GM21528 (cell line): ENCODE data around the gene ANKRD60.

Experiments used
- ATAC-seq: cut with Tn5 transposase; IDR thresholded peaks from one replicate; pipeline ENCODE4 v1.9.1; 2021; ENCODE audit warnings: mild to moderate bottlenecking, moderate library complexity; ENCODE audit not compliant: unreplicated experiment, low FRiP score

ANKRD60 gene, protein sequence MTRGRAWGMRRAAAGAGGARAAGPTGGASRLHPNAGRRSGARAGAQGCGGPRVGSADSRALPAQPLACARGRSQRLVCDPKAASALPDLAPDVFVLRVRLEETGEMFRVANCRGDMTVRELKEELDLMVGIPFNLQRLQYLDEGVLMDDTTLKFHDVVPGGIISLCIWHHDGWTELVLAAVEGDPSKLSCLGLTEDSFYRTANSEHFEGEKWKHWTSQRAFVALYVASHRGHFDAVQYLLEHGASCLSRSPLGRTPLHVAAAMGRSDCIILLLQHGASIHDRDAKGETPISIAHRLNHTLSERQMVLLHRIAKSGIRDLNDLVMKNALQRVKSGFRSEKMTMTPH

DNA sequence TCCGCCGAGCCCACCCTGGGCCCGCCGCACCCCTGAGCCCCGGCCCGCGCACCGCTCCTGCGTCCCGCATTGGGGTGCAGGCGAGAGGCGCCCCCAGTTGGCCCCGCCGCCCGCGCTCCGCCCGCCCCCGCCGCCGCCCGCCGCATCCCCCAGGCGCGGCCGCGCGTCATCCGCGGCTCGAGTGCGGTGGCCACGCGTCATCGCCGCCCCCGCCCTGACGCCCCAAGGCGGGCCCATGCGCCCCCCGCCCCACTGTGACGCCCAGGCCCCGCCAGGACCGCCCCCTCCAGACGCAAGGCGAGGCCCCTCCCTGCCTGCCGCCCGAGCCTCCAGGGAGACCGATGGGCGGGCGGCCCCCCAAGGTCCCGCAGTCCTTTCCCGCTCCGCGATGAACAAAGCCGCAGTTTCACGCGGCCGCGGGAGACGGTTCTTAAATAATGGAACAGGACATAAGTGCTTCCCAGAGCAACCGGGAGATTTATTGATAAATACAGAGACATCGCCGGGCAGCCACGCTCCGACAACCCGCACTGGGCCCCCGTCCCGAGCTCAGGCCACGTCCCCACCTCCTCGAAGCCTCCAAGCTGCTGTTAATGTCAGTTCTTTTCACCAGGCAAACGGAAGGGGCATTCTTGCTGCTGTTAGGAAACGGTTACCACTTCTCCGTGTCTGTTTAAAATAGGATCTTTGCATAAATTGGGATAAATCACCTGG, at the start of gene ANKRD60:
Gene ANKRD60 (minus strand): TSS at position 170 of the 714 bp plus-strand sequence. CDS start 0 bp downstream, at position 170.
- ATAC-seq, result no peak

DNA sequence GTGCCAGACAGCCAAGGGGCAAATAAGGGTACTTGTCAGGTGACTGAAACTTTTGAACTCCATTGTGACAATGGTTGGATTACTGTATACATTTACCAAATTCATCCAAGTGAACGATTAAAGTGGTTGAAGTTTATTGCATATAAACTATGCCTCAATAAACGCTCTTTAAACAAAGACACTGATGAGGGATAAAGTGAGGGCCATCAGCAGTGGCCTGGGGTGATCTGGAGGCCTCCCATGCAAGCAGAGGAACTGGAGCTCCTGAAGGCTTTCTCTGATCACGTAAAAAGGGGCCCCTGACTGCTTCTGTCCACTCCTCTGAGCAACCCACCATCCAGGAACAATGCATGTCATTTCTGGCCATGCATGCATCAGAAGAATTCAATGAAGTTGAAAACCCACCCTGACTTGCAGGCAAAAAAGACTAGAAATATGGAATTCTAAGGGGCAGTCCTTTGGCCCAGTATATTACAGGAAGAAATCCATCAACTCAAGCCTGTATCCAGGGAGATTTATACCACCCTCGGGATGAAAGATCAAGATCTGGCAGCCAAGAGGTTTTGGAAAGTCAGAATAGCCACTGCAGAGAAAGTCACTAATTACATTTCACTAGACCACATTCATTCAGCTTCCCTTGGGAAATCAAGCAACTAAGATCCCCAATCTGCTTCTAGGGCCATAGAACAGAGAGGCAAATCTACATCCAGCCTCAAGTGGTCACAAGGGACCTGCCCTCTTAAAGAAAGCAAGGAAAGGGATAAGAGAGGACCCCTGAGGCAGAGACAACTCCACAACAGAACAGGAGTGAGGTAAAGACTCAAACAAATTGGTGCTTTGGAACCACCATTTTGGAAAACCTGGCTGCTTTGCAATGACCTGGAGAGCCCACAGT, 49.4 kb upstream of the ANKRD60 start:
- ATAC-seq, result no peak

DNA sequence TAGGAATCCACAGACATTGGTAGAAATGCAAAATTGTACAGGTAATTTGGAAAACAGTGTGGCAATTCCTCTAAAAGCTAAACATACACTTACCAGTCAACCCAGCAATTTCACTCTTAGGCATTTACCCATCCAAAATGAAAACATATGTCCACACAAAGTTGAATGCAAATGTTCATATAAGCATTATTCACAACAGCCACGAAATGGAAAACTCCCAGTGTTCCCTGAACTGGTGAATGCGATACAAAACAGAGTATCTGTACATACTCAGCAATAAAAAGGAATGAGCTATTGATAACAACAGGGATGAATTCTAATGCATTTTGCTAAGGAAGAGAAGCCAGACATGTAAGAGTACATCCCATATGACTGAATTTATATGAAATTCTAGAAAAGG, 48.7 kb upstream of the ANKRD60 start:
- ATAC-seq, result no peak

DNA sequence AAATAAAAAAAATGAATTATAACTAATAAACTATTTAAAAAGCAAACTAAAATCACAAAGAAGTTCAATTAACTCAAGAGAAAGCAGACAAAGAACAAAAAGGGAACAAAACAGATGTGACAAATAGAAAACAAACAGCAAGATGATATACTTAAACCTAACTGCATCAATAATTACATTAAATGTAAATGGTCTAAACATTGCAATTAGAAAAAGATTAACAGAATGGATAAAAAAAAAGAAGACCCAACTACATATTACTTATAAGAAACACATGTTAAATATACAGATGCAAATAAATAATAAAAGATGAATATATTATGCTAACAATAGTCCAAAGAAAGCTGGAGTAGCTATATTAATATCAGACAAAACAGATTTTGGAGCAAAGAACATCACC, 45.9 kb upstream of the ANKRD60 start:
- ATAC-seq, result no peak

DNA sequence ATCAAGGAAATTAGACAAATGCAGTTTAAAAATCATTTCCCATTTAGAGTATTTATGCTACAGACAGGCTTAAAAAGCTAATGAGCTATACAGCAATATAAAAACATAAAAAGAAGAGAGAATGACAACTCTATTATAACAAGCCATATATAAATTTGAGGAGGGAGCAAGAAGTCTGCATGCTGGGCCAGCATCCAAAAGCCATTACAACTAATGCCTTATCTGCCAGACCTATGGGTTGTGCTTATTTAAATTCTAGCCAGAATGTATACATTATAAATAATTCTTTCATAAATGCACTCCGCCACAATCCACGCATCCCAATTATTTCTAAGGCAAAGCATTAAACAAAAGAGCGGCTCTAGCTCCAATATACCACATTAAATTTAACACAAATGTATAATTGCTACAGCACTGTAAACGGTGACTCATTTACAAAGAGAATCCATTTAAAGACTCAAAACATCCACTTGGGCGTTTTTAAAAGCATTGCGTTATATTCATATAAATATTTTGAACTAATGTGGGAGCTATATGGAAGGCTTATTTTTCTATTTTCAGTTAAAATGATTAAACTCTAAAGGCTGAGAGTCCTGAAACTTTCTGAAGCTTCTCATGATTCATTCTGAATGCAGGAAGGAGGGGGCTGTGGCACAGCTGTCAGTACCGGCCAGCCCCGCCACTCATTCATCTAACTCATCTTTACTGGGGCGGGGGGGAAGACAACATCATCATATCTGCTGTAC, 43.3 kb upstream of the ANKRD60 start:
- ATAC-seq, result no peak

DNA sequence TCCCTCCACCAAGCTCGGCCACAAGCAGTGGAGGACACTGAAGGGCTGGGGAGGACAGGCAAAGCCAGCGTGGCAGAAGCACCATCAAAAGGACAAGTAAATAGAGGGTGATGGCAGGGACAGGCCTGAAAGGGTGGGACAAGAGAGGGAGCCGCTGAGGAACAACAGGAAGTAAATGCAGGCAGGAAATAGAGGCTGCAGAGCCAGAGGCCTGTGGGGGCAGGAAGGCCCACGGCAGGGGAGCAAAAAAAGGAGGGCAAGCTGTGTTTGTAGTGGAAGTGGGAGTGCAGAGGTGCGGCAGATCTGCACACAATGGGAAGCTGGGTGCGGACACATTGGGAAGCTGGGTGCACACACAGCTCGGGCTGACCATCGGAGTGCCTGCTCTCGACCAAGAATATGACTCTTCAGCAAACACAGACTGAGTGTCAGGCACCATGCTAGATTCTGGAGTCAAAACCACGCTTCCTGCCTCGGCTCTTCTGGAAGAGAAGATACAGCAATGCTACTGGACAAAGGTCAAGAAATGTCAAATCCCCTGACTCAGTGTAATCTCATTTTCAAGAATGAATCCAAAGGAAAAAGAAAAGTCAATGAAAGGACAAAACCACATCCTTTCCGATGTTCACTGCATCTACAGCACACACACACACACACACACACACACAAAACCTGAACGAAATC, 40.6 kb upstream of the ANKRD60 start:
- ATAC-seq, result no peak

DNA sequence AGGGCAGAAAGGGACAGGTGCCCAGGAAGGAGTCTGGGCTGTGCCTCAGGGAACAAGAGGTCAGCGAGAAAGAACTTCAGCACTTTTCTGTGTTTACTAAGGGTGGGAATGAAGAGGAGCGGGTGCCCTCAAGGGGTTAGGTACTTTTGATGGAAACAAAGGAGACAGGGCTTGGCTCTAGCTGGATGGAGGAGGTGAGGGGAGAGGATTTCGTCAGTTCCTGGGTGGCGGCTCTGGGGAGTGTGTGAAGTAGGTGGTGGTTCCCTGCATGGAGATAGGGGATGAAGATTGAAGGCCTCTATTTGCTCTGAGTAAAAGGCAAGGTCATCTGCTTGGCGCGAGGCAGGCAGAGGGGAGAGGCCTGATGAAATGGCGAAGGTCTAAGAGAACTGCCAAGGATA, 40.0 kb upstream of the ANKRD60 start:
- no peak for ATAC-seq

DNA sequence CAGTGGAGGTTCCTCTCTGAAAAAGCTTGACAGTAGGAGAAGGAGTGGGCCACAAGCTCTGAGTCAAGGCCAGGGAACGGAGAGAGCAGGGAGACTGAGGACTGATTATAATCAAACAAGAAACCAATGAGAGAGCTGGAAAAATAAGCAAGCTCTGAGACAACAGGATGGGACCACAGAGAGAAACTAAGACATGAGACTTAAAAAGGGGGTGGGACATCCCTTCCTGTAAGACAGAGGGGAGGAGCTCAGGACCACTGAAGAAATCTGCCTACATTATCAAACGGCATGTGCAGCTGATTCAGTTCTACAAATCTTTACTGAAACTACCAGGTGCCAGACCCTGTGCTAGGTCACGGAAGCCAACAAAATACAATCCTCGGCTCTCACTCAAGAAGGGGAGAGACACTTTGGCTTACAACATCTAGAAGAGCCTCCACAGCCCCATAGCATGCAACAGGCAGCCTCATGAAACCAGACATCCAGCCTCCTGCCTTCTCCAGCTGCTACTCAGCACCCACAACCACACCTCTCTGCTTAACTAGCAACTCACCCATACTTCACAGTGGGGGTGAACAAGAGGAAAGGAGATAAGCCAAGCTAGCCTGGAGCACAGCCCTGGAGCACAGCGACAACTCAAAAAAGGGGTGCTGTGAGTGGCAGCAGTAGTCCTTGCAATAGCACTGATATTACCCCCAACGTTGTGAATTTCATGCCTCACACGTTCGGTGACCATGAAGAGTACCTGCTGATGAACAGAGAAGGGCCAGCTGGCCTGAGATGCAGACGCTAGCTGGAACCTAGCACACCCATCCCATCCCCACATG, 39.1 kb upstream of the ANKRD60 start:
- no peak for ATAC-seq

DNA sequence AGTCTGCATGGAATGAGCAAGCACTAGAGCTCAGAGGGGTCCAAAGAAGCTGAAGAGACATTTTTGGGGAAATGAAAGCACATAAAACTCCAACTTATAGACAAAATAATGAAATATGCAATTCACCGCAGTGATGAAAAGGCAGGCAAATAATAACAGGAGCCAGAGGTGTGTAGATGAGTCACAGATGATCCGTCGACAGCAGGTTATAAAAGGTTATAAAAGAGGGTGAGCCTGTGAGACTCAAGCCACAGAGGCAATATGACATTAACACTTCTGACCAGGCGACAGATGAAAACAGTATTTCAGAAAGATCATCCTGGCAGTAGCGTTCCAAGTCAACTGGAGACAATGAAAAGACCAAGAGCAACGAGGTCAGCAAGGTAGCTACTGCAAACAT, 35.8 kb upstream of the ANKRD60 start:
- ATAC-seq, result no peak

DNA sequence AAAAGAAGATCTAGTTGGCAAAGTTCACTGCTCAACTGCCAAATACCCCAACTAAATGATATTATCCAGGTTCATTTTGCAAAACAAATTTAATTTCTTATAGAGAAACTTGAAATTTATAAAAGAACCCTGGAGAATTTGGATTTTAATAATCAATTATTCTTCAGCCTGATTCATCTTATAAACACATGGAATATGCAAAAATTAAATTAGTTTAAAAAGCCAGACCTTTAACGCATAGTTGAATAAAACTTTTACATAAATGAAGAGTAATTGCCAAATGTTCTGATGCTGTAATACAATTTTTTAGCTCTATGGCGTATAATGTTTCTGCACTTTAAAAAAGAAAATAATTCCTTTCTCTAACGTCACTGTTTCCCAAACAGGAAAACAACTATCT, 33.2 kb upstream of the ANKRD60 start:
- ATAC-seq, result no peak

DNA sequence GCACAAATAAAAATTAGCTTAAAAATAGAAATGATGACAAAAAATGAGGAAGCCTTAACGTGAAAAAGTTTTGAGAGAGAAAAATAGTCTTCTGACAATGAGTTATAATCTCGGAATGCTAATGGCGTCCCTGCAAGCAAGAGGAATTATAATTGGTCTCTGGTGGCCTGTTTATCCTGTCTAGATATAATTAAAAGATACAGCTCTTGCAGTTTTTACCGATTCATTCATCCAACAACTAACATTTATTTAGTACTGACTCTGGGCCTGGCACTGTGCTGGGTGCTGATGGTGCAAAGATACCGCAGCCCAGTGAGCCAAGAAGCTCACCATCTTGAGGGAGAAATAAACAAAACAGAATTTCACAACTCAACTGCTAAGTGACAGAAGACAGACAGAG, 31.6 kb upstream of the ANKRD60 start:
- ATAC-seq, result no peak

DNA sequence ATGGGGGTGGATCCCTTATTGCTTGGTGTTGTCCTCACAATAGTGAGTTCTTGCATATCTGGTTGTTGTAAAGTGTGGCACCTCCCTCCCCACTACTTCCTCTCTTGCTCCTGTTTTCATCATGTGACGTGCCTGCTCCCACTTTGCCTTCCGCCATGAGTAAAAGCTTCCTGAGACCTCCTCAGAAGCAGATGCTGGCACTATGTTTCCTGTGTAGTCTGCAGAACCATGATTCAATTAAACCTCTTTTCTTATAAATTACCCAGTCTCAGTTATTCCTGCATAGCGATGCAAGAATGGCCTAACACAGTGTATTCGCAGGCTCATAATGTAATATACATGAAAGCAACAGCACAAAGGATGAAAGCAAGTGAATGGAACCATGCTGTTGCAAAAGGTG, 28.4 kb upstream of the ANKRD60 start:
- no peak for ATAC-seq

DNA sequence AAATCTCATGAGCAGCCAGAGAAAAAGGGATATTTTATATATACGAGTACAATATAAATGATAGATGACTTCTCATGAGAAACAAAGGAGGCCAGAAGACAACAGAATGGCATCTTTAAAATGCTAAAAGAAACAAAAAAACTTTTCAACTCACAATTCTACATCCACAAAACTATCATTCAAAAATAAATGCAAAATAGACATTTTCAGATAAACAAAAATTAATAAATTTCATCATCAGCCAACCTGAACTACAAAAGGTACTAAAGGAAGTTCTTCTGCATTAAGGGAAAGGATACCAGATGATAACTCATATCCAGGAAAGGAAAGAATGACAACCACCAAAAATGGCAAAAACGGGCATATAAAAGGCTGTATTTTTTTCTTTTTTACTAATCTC, 27.9 kb upstream of the ANKRD60 start:
- no peak for ATAC-seq

DNA sequence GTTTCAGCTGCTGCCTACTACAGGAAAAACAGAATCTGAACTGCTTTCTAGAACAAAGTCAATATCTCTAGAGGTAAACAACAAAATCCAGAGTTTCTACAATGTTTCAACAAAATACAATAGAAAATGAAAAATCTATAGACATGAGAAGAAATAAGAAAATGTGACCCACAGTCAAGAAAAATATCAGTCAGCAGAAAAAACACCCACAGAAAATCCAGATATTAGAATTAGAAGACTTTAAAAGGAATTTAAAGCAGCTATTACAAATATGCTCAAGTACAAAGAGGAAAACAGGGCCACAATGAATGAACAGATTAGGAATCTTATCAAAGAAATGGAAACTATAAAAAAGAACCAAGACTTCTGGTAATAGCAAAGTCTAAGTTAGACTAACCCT, 26.4 kb upstream of the ANKRD60 start:
- ATAC-seq, result no peak

DNA sequence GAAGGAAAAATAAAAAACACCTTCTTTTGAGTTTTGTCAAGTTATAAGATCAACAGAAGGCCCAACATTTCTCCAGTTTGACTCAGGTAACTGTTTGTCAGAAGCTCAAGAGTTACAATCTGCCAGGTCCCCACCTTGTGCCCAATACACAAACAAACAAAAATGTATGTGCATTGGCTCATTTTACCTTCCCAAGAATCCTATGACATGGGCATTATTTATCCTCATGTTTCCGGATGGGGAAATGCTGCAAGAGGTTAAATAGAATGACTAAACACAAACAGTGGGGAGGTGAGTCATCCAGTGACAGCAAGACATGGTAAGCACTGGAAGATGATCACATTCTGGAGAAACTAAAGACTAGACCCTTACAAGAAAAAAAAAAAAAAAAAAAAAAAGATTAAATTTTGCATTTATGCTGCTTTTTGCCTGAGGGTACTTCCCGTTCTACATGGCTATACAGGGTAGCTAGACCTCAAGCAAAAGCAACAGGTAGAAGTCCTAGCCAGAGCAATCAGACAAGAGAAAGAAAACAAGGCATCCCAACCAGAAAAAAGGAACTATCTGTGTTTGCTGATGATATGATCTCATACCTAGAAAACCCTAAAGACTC, 23.6 kb upstream of the ANKRD60 start:
- no peak for ATAC-seq

DNA sequence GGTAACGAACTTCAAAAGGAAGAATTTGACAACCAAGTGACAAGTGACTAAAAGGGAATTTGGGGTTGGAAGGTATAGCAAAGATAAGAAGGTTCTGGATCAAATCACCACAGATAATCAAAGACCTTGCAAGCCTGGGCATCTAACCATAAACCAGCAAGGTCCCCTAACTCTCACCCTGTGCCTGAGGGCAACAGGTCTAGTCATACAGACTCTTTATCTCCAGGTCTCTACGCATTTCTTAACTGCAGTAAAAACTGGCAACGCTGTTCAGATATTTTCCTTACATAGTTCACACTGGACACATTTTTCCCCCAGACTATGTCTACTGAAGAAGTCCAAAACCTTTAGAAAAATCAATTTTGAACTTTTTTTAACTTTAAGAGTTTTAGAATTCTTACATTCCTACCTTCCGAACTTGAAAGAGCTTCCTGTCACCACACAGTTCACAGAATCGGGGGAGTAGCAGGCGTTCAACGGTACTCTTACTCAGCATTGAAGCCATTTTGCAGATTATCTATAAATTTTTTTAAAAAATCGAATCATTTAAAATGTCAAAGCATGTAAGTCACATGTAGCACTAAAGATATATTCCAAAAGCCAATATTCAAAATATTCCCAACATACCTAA, 23.0 kb upstream of the ANKRD60 start:
- ATAC-seq, result no peak

DNA sequence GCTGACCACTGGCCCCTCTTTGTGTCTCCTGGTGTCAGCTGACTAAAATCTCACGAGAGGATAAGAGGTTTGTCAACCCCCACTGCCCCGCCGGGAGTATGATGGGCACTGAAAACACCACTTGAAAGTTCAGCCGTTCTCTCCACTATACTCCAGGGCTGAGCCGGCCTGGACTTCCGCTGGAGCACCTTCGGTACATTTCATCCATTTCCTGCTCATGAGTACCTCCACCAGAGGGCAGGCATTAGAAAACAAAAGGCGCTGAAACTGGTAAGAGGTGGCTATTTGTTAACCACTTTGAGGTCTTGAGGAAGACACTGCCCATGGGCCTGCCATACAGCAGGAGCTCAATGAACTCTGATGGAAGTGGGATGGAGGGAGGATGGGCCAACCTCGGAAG, 17.9 kb upstream of the ANKRD60 start:
- ATAC-seq, result no peak

DNA sequence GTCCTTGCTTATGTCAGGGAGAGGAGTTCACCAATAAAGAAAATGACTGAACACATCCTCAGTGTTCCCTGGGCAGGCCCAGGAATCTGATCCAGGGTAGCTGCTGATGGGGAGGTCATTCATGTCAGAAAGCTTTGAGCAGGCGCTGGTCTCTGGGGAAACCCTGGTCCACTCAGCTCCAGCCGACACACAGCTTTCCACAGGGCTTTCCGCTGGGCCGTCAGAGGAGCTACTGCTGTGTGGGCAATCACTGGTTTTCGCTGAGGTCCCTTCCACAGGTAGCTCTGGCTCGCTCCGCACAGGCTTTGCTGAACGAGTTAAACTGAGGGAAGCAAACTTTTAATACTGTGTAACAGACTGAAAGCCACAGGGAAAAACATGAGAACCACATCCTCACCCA, 17.5 kb upstream of the ANKRD60 start:
- no peak for ATAC-seq
